Ishikawa (cell line): ENCODE data around the gene COL6A1.

ENCODE experiments used
- MAX ChIP-seq: IDR thresholded peaks from 2 replicates; pipeline ENCODE4 v1.6.1; 2012
- RAD21 ChIP-seq: IDR thresholded peaks from 2 replicates; pipeline ENCODE4 v1.6.1; 2012; ENCODE audit warnings: low read depth
- YY1 ChIP-seq: IDR thresholded peaks from 2 replicates; pipeline ENCODE4 v1.6.1; 2012; ENCODE audit warnings: low read depth

- TF ChIP-seq RAD21: no peak
- TF ChIP-seq YY1: no peak
- TF ChIP-seq MAX: no peak
Measured at GRCh38 chr21:45994086-45994661, 12.6 kb downstream of the COL6A1 start.
